Spinal cord (tissue), 10 donors: Measurements from ENCODE around the gene UBR3. TPM values are rescaled to one million over a fixed set of nuclear protein-coding genes. Genes with fewer than 3 reads are reported as not detected.
"Not testable (repeated sequence)": the region's sequence is repeated elsewhere in the genome, so short reads cannot be mapped to it uniquely, and the experiment has no call there.

Experiments
- DNase-seq, 6 donors: peaks; one replicate each; pipeline versions ENCODE4 v3.0.0 to v3.0.0-alpha.2; 2013 to 2015; ENCODE audit warnings: low spot score in 6 of 6, low read depth in 4 of 6
- H3K27ac ChIP-seq: one replicate; pipeline ENCODE4 v1.5.1; 2013; ENCODE audit warnings: low read depth, low read length, control low read depth
- H3K27me3 ChIP-seq: one replicate; pipeline ENCODE4 v1.6.1; 2013; ENCODE audit warnings: low read length; ENCODE audit not compliant: control insufficient read depth, insufficient read depth
- H3K36me3 ChIP-seq: one replicate; pipeline ENCODE4 v1.6.1; 2013; ENCODE audit warnings: low read length; ENCODE audit not compliant: control insufficient read depth, insufficient read depth
- H3K4me1 ChIP-seq: one replicate; pipeline ENCODE4 v1.6.1; 2013; ENCODE audit warnings: low read length; ENCODE audit not compliant: control insufficient read depth, insufficient read depth
- H3K4me3 ChIP-seq: one replicate; pipeline ENCODE4 v1.5.1; 2013; ENCODE audit warnings: low read depth, low read length, control low read depth
- H3K9me3 ChIP-seq: one replicate; pipeline ENCODE4 v1.6.1; 2013; ENCODE audit warnings: low read length; ENCODE audit not compliant: control insufficient read depth, insufficient read depth
- WGBS: methylation state at CpG from one replicate; pipeline ENCODE4 v1.1.5; 2013; ENCODE audit warnings: missing lambda C conversion rate; ENCODE audit not compliant: insufficient coverage; 5-methylcytosine and 5-hydroxymethylcytosine counted together
- polyA plus RNA-seq, 2 donors: library from polyadenylated mRNA; unstranded; fragments of 120-200 nt; gene quantifications; one replicate each; pipeline ENCODE4 v1.2.1, GENCODE V29; 2013; ENCODE audit not compliant: insufficient read length in 2 of 2
- total RNA-seq, 2 donors: library from RNA; depleted of rRNA in 1 of 2; stranded (reverse); fragments of 120-200 nt in 1 of 2; fragments of >200 nt in 1 of 2; gene quantifications; one replicate each; pipeline versions ENCODE4 v1.2.3 to v1.2.4, GENCODE V29; 2013 to 2014
- donor health status: healthy.

The UBR3 gene
- total and polyA plus RNA-seq, 4 donors = 47.7 to 154 (median 50.0) TPM

- DNase-seq = no peak
- no CpG with 5 or more reads among the region's 1 CpG for WGBS
- H3K27ac ChIP-seq = no peak overlapping the region
- no peaks in the 10 kb centered on the region for H3K4me1 ChIP-seq
- no peak overlapping the region for H3K4me3 ChIP-seq
- H3K27me3 ChIP-seq = no peaks in the 10 kb centered on the region
- H3K36me3 ChIP-seq = peaks cover 4% of the 10 kb centered on the region
- H3K9me3 ChIP-seq = no peaks in the 10 kb centered on the region
These were observed 83.9 kb downstream of the UBR3 start for GRCh38 chr2:169911119-169911518.

- peaks cover 13% of the 10 kb centered on the region for H3K36me3 ChIP-seq
These were observed 89.4 kb downstream of the UBR3 start for GRCh38 chr2:169916623-169917022.

GRCh38 chr2:169923977-169924376, 96.7 kb downstream of the UBR3 start:
- no peaks in the 10 kb centered on the region for H3K27me3 ChIP-seq
- no peaks in the 10 kb centered on the region for H3K9me3 ChIP-seq
- H3K36me3 ChIP-seq = peaks cover 16% of the 10 kb centered on the region
- DNase-seq = no peak
- no peak overlapping the region for H3K4me3 ChIP-seq
- no peaks in the 10 kb centered on the region for H3K4me1 ChIP-seq
- H3K27ac ChIP-seq = no peak overlapping the region

More at GRCh38 chr2:169916623-169917022, 89.4 kb downstream of the UBR3 start:
- no peak overlapping the region for H3K27ac ChIP-seq
- no peaks in the 10 kb centered on the region for H3K27me3 ChIP-seq
- no peak for DNase-seq
- H3K4me1 ChIP-seq = no peaks in the 10 kb centered on the region
- no peak overlapping the region for H3K4me3 ChIP-seq
- H3K9me3 ChIP-seq = no peaks in the 10 kb centered on the region

GRCh38 chr2:169925968-169926367, 98.7 kb downstream of the UBR3 start:
- Histone ChIP-seq H3K36me3 (peaks cover 13% of the 10 kb centered on the region), H3K4me1 (no peaks in the 10 kb centered on the region), H3K27me3 (no peaks in the 10 kb centered on the region), H3K27ac (no peak overlapping the region), H3K4me3 (no peak overlapping the region), H3K9me3 (no peaks in the 10 kb centered on the region)
- DNase-seq = no peak
- WGBS = 79% methylated on average over 2 of the region's 2 CpGs

- H3K9me3 ChIP-seq = no peaks in the 10 kb centered on the region
- peaks cover 13% of the 10 kb centered on the region for H3K36me3 ChIP-seq
- no peak overlapping the region for H3K27ac ChIP-seq
- DNase-seq = peak in 4 of 6 donors; percentile 12 to 77 (median 48)
- no peaks in the 10 kb centered on the region for H3K4me1 ChIP-seq
- H3K4me3 ChIP-seq = no peak overlapping the region
- H3K27me3 ChIP-seq = no peaks in the 10 kb centered on the region
- WGBS = no CpG with 5 or more reads among the region's 1 CpG
These were observed 101.2 kb downstream of the UBR3 start for GRCh38 chr2:169928463-169928864.

GRCh38 chr2:169933124-169933711, 106.0 kb downstream of the UBR3 start:
- Histone ChIP-seq H3K4me1 (no peaks in the 10 kb centered on the region), H3K4me3 (no peak overlapping the region), H3K9me3 (no peaks in the 10 kb centered on the region), H3K36me3 (no peaks in the 10 kb centered on the region), H3K27ac (no peak overlapping the region), H3K27me3 (no peaks in the 10 kb centered on the region)
- no CpG with 5 or more reads among the region's 2 CpGs for WGBS
- DNase-seq = peak in 4 of 6 donors; percentile 12 to 83 (median 34)

- not testable (repeated sequence) for H3K36me3 ChIP-seq, H3K4me3 ChIP-seq, H3K9me3 ChIP-seq, H3K4me1 ChIP-seq, DNase-seq, H3K27me3 ChIP-seq, H3K27ac ChIP-seq
- no CpG with 5 or more reads among the region's 5 CpGs for WGBS
These were observed 109.4 kb downstream of the UBR3 start for GRCh38 chr2:169936652-169937051.

GRCh38 chr2:169945515-169945914, 118.3 kb downstream of the UBR3 start:
- no peaks in the 10 kb centered on the region for H3K27me3 ChIP-seq
- H3K9me3 ChIP-seq = no peaks in the 10 kb centered on the region
- no peak overlapping the region for H3K4me3 ChIP-seq
- no peaks in the 10 kb centered on the region for H3K4me1 ChIP-seq
- peaks cover 4% of the 10 kb centered on the region for H3K36me3 ChIP-seq
- WGBS = no CpG with 5 or more reads among the region's 1 CpG
- no peak for DNase-seq
- H3K27ac ChIP-seq = no peak overlapping the region

GRCh38 chr2:169946092-169946491, 118.8 kb downstream of the UBR3 start:
- no peak for DNase-seq
- Histone ChIP-seq H3K9me3 (no peaks in the 10 kb centered on the region), H3K4me1 (no peaks in the 10 kb centered on the region), H3K36me3 (peaks cover 4% of the 10 kb centered on the region), H3K27me3 (no peaks in the 10 kb centered on the region), H3K4me3 (no peak overlapping the region), H3K27ac (no peak overlapping the region)
- WGBS = no CpG with 5 or more reads among the region's 2 CpGs

- H3K27ac ChIP-seq = no peak overlapping the region
- no peak for DNase-seq
- H3K36me3 ChIP-seq = peaks cover 4% of the 10 kb centered on the region
- H3K4me1 ChIP-seq = no peaks in the 10 kb centered on the region
- no peaks in the 10 kb centered on the region for H3K27me3 ChIP-seq
- no peak overlapping the region for H3K4me3 ChIP-seq
- no CpG with 5 or more reads among the region's 1 CpG for WGBS
- no peaks in the 10 kb centered on the region for H3K9me3 ChIP-seq
These were observed 119.3 kb downstream of the UBR3 start for GRCh38 chr2:169946546-169946945.
